ENCODE measurements around the gene ECHS1.
"Not testable (repeated sequence)": the region's sequence is repeated elsewhere in the genome, so short reads cannot be mapped to it uniquely, and the experiment has no call there.

ECHS1 gene

GRCh38 chr10:133373174-133374090 is at the start of gene ECHS1:
TSS of gene ECHS1 (minus strand) at chr10:133373354. CDS start at chr10:133373333, 21 bp downstream.
- no peak for FAIRE-seq

- FAIRE-seq, result no peak
These were observed 49.2 kb upstream of the ECHS1 start for GRCh38 chr10:133422223-133422806.

- FAIRE-seq, result no peak
These were observed 48.4 kb upstream of the ECHS1 start for GRCh38 chr10:133421336-133422222.

GRCh38 chr10:133420579-133420978 is 47.4 kb upstream of the ECHS1 start:
- FAIRE-seq, result no peak

- no peak for FAIRE-seq
These were observed 46.9 kb upstream of the ECHS1 start for GRCh38 chr10:133420028-133420427.

- no peak for FAIRE-seq
These were observed 46.2 kb upstream of the ECHS1 start for GRCh38 chr10:133419211-133419950.

GRCh38 chr10:133418289-133418993 is 45.3 kb upstream of the ECHS1 start:
- no peak for FAIRE-seq

GRCh38 chr10:133415752-133416151 is 42.6 kb upstream of the ECHS1 start:
- FAIRE-seq, result no peak

- not testable (repeated sequence) for FAIRE-seq
These were observed 41.2 kb upstream of the ECHS1 start for GRCh38 chr10:133414401-133414800.

- FAIRE-seq, result no peak
These were observed 39.2 kb upstream of the ECHS1 start for GRCh38 chr10:133412381-133412711.

GRCh38 chr10:133411523-133412380 is 38.6 kb upstream of the ECHS1 start:
- no peak for FAIRE-seq

GRCh38 chr10:133405844-133406527 is 32.8 kb upstream of the ECHS1 start:
- no peak for FAIRE-seq

- no peak for FAIRE-seq
These were observed 32.1 kb upstream of the ECHS1 start for GRCh38 chr10:133405272-133405671.

- no peak for FAIRE-seq
These were observed 30.6 kb upstream of the ECHS1 start for GRCh38 chr10:133403784-133404183.

GRCh38 chr10:133403359-133403758 is 30.2 kb upstream of the ECHS1 start:
- FAIRE-seq, result no peak

GRCh38 chr10:133401981-133402725 is 29.0 kb upstream of the ECHS1 start:
- FAIRE-seq, result no peak

- FAIRE-seq, result no peak
These were observed 28.3 kb upstream of the ECHS1 start for GRCh38 chr10:133401500-133401899.

GRCh38 chr10:133400624-133401424 is 27.7 kb upstream of the ECHS1 start:
- no peak for FAIRE-seq

GRCh38 chr10:133399123-133399601 is 26.0 kb upstream of the ECHS1 start:
- FAIRE-seq, result no peak

Data from A204.1 (cell line).